Testis (tissue), 2 donors: Measurements from ENCODE around the gene FMC1.

Experiments
- POLR2A ChIP-seq: fragments of 450-650 bp; IDR thresholded peaks from one replicate; pipeline ENCODE4 v1.6.1; 2017; ENCODE audit warnings: antibody characterized with exemption, mild to moderate bottlenecking, moderate library complexity
- TF ChIP-seq, protein P1 (sequence below), 3 experiments: fragments of 450-650 bp in 2 of 3; fragments of 200-600 bp in 1 of 3; sonication (generic) in 1 of 3; IDR thresholded peaks; one replicate each; pipeline ENCODE4 v1.5.1; 2016 to 2019; ENCODE audit warnings: antibody characterized with exemption in 3 of 3, mild to moderate bottlenecking in 2 of 3, moderate library complexity in 1 of 3

DNA sequence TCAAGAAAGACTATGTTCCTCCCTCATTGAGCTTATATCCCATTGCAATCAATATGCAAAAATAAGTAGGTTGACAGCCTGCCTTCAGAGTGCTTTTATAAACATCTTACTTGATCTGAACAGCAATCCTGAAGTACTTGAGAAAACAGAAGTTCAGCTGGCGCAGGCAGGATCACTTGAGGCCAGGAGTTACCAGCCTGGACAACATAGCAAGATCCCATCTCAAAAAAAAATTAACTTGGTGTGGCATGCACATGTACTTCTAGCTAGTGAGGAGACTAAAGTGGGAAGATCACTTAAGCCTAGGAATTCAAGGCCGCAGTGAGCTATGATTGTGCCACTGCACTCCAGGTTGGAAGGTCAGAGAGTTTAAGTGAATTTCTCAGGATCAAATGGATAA, 48.6 kb downstream of the FMC1 start:
- TF ChIP-seq, protein P1, sequence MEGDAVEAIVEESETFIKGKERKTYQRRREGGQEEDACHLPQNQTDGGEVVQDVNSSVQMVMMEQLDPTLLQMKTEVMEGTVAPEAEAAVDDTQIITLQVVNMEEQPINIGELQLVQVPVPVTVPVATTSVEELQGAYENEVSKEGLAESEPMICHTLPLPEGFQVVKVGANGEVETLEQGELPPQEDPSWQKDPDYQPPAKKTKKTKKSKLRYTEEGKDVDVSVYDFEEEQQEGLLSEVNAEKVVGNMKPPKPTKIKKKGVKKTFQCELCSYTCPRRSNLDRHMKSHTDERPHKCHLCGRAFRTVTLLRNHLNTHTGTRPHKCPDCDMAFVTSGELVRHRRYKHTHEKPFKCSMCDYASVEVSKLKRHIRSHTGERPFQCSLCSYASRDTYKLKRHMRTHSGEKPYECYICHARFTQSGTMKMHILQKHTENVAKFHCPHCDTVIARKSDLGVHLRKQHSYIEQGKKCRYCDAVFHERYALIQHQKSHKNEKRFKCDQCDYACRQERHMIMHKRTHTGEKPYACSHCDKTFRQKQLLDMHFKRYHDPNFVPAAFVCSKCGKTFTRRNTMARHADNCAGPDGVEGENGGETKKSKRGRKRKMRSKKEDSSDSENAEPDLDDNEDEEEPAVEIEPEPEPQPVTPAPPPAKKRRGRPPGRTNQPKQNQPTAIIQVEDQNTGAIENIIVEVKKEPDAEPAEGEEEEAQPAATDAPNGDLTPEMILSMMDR (IDR thresholded peaks at IDR 0.05), result no peak
- TF ChIP-seq POLR2A, result no peak
